WTC11 (cell line): Measurements from ENCODE around the gene STARD9.

Experiments
- CREM ChIP-seq: sonication (generic); formaldehyde crosslinking; IDR thresholded peaks from 2 replicates; pipeline ENCODE4 v1.8.1; 2022; ENCODE audit warnings: mild to moderate bottlenecking, missing genetic modification reagents, moderate library complexity
- ETV6 ChIP-seq: sonication (generic); formaldehyde crosslinking; IDR thresholded peaks from 2 replicates; pipeline ENCODE4 v1.8.1; 2022; ENCODE audit warnings: mild to moderate bottlenecking, missing genetic modification reagents
- GRHL2 ChIP-seq: fragments of 250-450 bp; sonication (Bioruptor Pico); IDR thresholded peaks from 2 replicates; pipeline ENCODE4 v1.8.0; 2022; ENCODE audit warnings: mild to moderate bottlenecking, moderate library complexity; ENCODE audit not compliant: insufficient replicate concordance, severe bottlenecking
- NR2C2 ChIP-seq: sonication (generic); formaldehyde crosslinking; IDR thresholded peaks from 2 replicates; pipeline ENCODE4 v1.8.0; 2022; ENCODE audit warnings: mild to moderate bottlenecking, missing genetic modification reagents
- TCF7 ChIP-seq: sonication (generic); formaldehyde crosslinking; IDR thresholded peaks from 2 replicates; pipeline ENCODE4 v1.8.0; 2022; ENCODE audit warnings: mild to moderate bottlenecking, low read depth, missing genetic modification reagents, moderate library complexity
- TEAD4 ChIP-seq: sonication (generic); formaldehyde crosslinking; IDR thresholded peaks from 2 replicates; pipeline ENCODE4 v1.8.0; 2022; ENCODE audit warnings: mild to moderate bottlenecking, missing genetic modification reagents
- TF ChIP-seq, protein P1 (sequence below): sonication (generic); formaldehyde crosslinking; IDR thresholded peaks from 2 replicates; pipeline ENCODE4 v1.8.1; 2022; ENCODE audit warnings: mild to moderate bottlenecking, moderate library complexity, missing genetic modification reagents
- TF ChIP-seq, protein P2 (sequence below): fragments of 200-600 bp; IDR thresholded peaks from 2 replicates; pipeline ENCODE4 v1.8.0; 2022; ENCODE audit warnings: antibody characterized with exemption
- TF ChIP-seq, protein P3 (sequence below): sonication (generic); formaldehyde crosslinking; IDR thresholded peaks from 2 replicates; pipeline ENCODE4 v1.8.1; 2022; ENCODE audit warnings: mild to moderate bottlenecking, missing genetic modification reagents, moderate library complexity, borderline replicate concordance
- TF ChIP-seq, protein P4 (sequence below): sonication (generic); formaldehyde crosslinking; IDR thresholded peaks from 2 replicates; pipeline ENCODE4 v1.8.0; 2023; ENCODE audit warnings: missing genetic modification reagents

DNA sequence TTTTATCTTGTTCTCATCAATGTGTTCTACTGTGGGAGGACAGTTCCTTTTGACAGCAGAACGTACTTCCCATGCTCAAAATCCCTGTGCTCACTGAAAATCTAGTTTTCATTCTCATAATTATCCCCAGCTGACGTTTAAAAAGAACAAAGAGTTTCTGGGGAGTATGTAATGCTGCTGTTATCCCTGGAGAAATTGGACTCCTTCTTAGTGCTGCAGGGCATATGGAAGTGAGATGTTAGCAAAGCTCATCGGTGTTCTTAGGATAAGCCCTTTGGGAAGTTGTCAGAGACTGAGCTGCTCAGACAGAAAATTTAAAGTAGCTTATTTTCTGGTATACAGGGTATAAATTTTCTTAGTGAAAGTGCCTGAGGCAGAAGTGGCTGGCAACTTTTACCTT is 95.0 kb downstream of the STARD9 start:
- TF ChIP-seq, protein P1, sequence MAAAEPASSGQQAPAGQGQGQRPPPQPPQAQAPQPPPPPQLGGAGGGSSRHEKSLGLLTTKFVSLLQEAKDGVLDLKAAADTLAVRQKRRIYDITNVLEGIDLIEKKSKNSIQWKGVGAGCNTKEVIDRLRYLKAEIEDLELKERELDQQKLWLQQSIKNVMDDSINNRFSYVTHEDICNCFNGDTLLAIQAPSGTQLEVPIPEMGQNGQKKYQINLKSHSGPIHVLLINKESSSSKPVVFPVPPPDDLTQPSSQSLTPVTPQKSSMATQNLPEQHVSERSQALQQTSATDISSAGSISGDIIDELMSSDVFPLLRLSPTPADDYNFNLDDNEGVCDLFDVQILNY: no peak
- TF ChIP-seq, protein P2, sequence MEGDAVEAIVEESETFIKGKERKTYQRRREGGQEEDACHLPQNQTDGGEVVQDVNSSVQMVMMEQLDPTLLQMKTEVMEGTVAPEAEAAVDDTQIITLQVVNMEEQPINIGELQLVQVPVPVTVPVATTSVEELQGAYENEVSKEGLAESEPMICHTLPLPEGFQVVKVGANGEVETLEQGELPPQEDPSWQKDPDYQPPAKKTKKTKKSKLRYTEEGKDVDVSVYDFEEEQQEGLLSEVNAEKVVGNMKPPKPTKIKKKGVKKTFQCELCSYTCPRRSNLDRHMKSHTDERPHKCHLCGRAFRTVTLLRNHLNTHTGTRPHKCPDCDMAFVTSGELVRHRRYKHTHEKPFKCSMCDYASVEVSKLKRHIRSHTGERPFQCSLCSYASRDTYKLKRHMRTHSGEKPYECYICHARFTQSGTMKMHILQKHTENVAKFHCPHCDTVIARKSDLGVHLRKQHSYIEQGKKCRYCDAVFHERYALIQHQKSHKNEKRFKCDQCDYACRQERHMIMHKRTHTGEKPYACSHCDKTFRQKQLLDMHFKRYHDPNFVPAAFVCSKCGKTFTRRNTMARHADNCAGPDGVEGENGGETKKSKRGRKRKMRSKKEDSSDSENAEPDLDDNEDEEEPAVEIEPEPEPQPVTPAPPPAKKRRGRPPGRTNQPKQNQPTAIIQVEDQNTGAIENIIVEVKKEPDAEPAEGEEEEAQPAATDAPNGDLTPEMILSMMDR: no peak
- TF ChIP-seq CREM (CRISPR knock-in tag): no peak
- TF ChIP-seq NR2C2 (CRISPR knock-in tag): no peak
- TF ChIP-seq ETV6 (CRISPR knock-in tag): no peak
- no peak for TF ChIP-seq GRHL2 (CRISPR knock-in tag)
- TF ChIP-seq, protein P3, sequence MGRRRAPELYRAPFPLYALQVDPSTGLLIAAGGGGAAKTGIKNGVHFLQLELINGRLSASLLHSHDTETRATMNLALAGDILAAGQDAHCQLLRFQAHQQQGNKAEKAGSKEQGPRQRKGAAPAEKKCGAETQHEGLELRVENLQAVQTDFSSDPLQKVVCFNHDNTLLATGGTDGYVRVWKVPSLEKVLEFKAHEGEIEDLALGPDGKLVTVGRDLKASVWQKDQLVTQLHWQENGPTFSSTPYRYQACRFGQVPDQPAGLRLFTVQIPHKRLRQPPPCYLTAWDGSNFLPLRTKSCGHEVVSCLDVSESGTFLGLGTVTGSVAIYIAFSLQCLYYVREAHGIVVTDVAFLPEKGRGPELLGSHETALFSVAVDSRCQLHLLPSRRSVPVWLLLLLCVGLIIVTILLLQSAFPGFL (CRISPR knock-in tag): no peak
- no peak for TF ChIP-seq TCF7 (CRISPR knock-in tag)
- TF ChIP-seq TEAD4 (CRISPR knock-in tag): no peak
- TF ChIP-seq, protein P4, sequence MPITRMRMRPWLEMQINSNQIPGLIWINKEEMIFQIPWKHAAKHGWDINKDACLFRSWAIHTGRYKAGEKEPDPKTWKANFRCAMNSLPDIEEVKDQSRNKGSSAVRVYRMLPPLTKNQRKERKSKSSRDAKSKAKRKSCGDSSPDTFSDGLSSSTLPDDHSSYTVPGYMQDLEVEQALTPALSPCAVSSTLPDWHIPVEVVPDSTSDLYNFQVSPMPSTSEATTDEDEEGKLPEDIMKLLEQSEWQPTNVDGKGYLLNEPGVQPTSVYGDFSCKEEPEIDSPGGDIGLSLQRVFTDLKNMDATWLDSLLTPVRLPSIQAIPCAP (CRISPR knock-in tag): no peak
